Ovary (tissue), 9 donors: Measurements from ENCODE around the gene ABHD17A. TPM values are rescaled to one million over a fixed set of nuclear protein-coding genes. Genes with fewer than 3 reads are reported as not detected.

Experiments used
- DNase-seq, 5 donors: peaks; one replicate each; pipeline ENCODE4 v3.0.0-alpha.2; 2019 to 2020
- H3K27ac ChIP-seq, 2 donors: fragments of 200-600 bp; one replicate each; pipeline versions ENCODE4 v1.5.1 to v1.8.0; 2019 to 2022
- H3K27me3 ChIP-seq: fragments of 200-600 bp; one replicate; pipeline ENCODE4 v1.8.0; 2022
- H3K36me3 ChIP-seq: fragments of 200-600 bp; sonication (generic); one replicate; pipeline ENCODE4 v1.5.1; 2019
- H3K4me1 ChIP-seq: one replicate; pipeline ENCODE4 v1.8.1; 2013; ENCODE audit warnings: mild to moderate bottlenecking, moderate library complexity; ENCODE audit not compliant: insufficient read depth
- H3K4me3 ChIP-seq: fragments of 200-600 bp; sonication (generic); one replicate; pipeline ENCODE4 v1.5.1; 2017
- H3K9me3 ChIP-seq, 2 donors: fragments of 200-600 bp in 1 of 2; sonication (generic) in 1 of 2; one replicate each; pipeline versions ENCODE4 v1.5.1 to v1.8.1; 2013 to 2019; ENCODE audit warnings: mild to moderate bottlenecking in 1 of 2, moderate library complexity in 1 of 2
- CTCF ChIP-seq, 3 donors: fragments of 450-650 bp in 2 of 3; fragments of 200-600 bp in 1 of 3; IDR thresholded peaks; one replicate each; pipeline versions ENCODE4 v1.5.1 to v1.8.0; 2016 to 2022; ENCODE audit warnings: antibody characterized with exemption in 3 of 3, mild to moderate bottlenecking in 1 of 3
- EP300 ChIP-seq: sonication (generic); formaldehyde crosslinking; IDR thresholded peaks from one replicate; pipeline ENCODE4 v1.6.1; 2017; ENCODE audit warnings: antibody characterized with exemption
- POLR2A ChIP-seq: fragments of 450-650 bp; IDR thresholded peaks from one replicate; pipeline ENCODE4 v1.6.1; 2017; ENCODE audit warnings: antibody characterized with exemption, mild to moderate bottlenecking, moderate library complexity
- WGBS, 3 donors: extraction: QIAGEN DNeasy Blood & Tissue Kit in 1 of 3; methylation state at CpG; one replicate each; pipeline versions ENCODE4 v1.1.5 to v1.1.7; 2013 to 2017; 5-methylcytosine and 5-hydroxymethylcytosine counted together
- intact Hi-C, 4 donors: fragments of 100-400 bp; cut with DNase I; formaldehyde crosslinking; loops; one replicate each; pipeline versions ENCODE4 v1.11.0 to v1.15.1; 2022 to 2023
- polyA plus RNA-seq, 2 donors: library from polyadenylated mRNA; stranded (reverse); fragments of 200-250 nt in 1 of 2; fragments of 350-450 nt in 1 of 2; fragmentation: Illumina TruSeq in 1 of 2; extraction: RNeasy Lipid Tissue Mini Kit (QIAGEN cat#74804) in 1 of 2; gene quantifications; one replicate each; pipeline ENCODE4 v1.2.3, GENCODE V29; 2013 to 2014
- total RNA-seq, 7 donors: library from RNA; depleted of rRNA in 2 of 7; stranded (reverse); fragments of >200 nt in 2 of 7; fragmentation: NEBNext Ultra II Directional in 3 of 7; extraction: Animal tissue kit (Norgen Biotek cat#: 25700) in 3 of 7; gene quantifications; one replicate each; pipeline versions ENCODE4 v1.1.0 to v1.2.4, GENCODE V29; 2016 to 2023
- donor health status: DM: no; HTN: no; CAD: no; lungs with moderate emphysema.
- donor health status: DM: no; HTN: no; CAD: no.
- donor health status: Bipolar disorder and iron deficiency.
- donor health status: DM: yes; HTN: yes; CAD: no.
- donor health status: DM: no; HTN: no; CAD: no.
- donor health status: DM: yes; HTN: yes; CAD: no.

Gene ABHD17A
- total and polyA plus RNA-seq, 9 donors: 0.57 to 87.3 (median 65.4) TPM

- no peak overlapping the region for H3K27ac ChIP-seq
- no peaks in the 10 kb centered on the region for H3K9me3 ChIP-seq
- H3K36me3 ChIP-seq: no peaks in the 10 kb centered on the region
- no peaks in the 10 kb centered on the region for H3K27me3 ChIP-seq
- 93 to 95% (median 93%) methylated on average over 28 of the region's 28 CpGs for WGBS, 3 donors
- peak in 1 of 5 donors; percentile 24 for DNase-seq
- TF ChIP-seq POLR2A: no peak
- no peak for TF ChIP-seq CTCF (IDR thresholded peaks at IDR 0.05)
- no peak for TF ChIP-seq EP300
- intact Hi-C loops: no loop called here
- no peak overlapping the region for H3K4me3 ChIP-seq
- H3K4me1 ChIP-seq: no peaks in the 10 kb centered on the region
Measured at GRCh38 chr19:1918975-1919374, 33.7 kb upstream of the ABHD17A start.

GRCh38 chr19:1917926-1918325, 32.6 kb upstream of the ABHD17A start:
- 88 to 90% (median 89%) methylated on average over 25 of the region's 25 CpGs for WGBS, 3 donors
- no peak for TF ChIP-seq CTCF (IDR thresholded peaks at IDR 0.05)
- no peak for TF ChIP-seq EP300
- TF ChIP-seq POLR2A: no peak
- H3K36me3 ChIP-seq: no peaks in the 10 kb centered on the region
- no peaks in the 10 kb centered on the region for H3K27me3 ChIP-seq
- H3K9me3 ChIP-seq: no peaks in the 10 kb centered on the region
- H3K4me1 ChIP-seq: no peaks in the 10 kb centered on the region
- H3K4me3 ChIP-seq: no peak overlapping the region
- intact Hi-C loops: no loop called here
- no peak for DNase-seq
- no peak overlapping the region for H3K27ac ChIP-seq

GRCh38 chr19:1917146-1917545, 31.9 kb upstream of the ABHD17A start:
- 80 to 88% (median 81%) methylated on average over 17 of the region's 17 CpGs for WGBS, 3 donors
- no peaks in the 10 kb centered on the region for H3K4me1 ChIP-seq
- TF ChIP-seq EP300: no peak
- TF ChIP-seq CTCF (IDR thresholded peaks at IDR 0.05): no peak
- TF ChIP-seq POLR2A: no peak
- H3K27me3 ChIP-seq: no peaks in the 10 kb centered on the region
- intact Hi-C loops: no loop called here
- H3K27ac ChIP-seq: no peak overlapping the region
- no peaks in the 10 kb centered on the region for H3K36me3 ChIP-seq
- no peaks in the 10 kb centered on the region for H3K9me3 ChIP-seq
- no peak overlapping the region for H3K4me3 ChIP-seq
- no peak for DNase-seq

DNA sequence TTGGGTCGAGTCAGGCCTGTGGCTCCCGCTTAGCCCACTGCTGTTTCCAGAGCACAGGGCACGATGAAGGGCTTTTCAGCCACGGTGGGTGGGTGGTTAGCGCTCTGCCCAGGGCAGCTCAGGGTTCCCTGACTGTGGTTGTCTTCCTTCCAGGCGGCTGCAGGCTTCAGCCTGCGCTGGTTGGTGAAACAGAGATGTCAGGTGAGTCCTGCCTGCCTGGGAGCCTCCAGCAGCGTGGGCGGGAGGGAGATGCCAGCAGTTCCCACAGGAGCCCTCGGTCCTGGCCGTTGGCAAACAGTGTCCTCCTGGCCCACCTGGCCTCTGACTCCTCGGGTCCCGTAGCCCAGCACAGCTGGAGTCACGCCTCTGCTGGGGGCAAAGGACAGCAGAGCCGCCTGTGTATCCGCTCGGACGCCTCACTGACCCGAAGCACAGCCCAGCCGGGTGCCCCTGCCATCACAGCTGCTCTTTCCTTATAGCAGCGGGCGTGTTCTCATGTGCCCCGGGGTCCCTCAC, 29.6 kb upstream of the ABHD17A start:
- no peak for DNase-seq
- Histone ChIP-seq H3K9me3 (no peaks in the 10 kb centered on the region), H3K36me3 (no peaks in the 10 kb centered on the region), H3K27me3 (no peaks in the 10 kb centered on the region), H3K4me3 (no peak overlapping the region), H3K4me1 (peaks cover under 1% of the 10 kb centered on the region), H3K27ac (no peak overlapping the region)
- no peak for TF ChIP-seq POLR2A
- TF ChIP-seq CTCF (IDR thresholded peaks at IDR 0.05): no peak
- TF ChIP-seq EP300: no peak
- intact Hi-C loops: no loop called here
- WGBS, 3 donors: 87 to 91% (median 90%) methylated on average over 21 to 23 of the region's 23 CpGs
